ENCODE results near the gene MUL1. TPM values are rescaled to one million over a fixed set of nuclear protein-coding genes. Genes with fewer than 3 reads are reported as not detected.

Gene MUL1
- total and polyA plus RNA-seq, 2 of the 8 experiments (the other 6 are each of a cell fraction or from before 2014, with no cell fraction given), result 16.4 to 20.8 TPM

GRCh38 chr1:20551161-20551560 is 43.2 kb upstream of the MUL1 start:
- Histone ChIP-seq H3K9ac (replicated peaks in 1 of 4; ENCODE audit: extremely low read depth in 1 of 4, low read depth in 3 of 4, low read length in 3 of 4) (no peak overlapping the region), H3K4me2 (ENCODE audit: insufficient read depth in 1 of 2, low read depth in 2 of 2, low read length in 2 of 2) (peak overlapping the region in 1 of 2 experiments; percentile 64; a peak in 1 of 4 replicates), H3K4me1 (replicated peaks in 1 of 4; ENCODE audit: control insufficient read depth in 3 of 4, insufficient read depth in 4 of 4, low read length in 3 of 4) (peaks cover 0 to 21% (median 11%) of the 10 kb centered on the region in 4 experiments; a peak in 4 of 7 replicates), H3K56ac (replicated peaks; ENCODE audit: insufficient read length, low read depth, low read length) (no peak overlapping the region), H3K4ac (replicated peaks; ENCODE audit: insufficient read length, low read depth, low read length) (no peak overlapping the region), H3K14ac (ENCODE audit: insufficient read length) (no peak overlapping the region), H3K79me1 (ENCODE audit: low read depth, low read length) (no peaks in the 10 kb centered on the region), H4K5ac (ENCODE audit: insufficient read length, low read depth, low read length) (no peak overlapping the region), H3K79me2 (ENCODE audit: control insufficient read depth in 1 of 2, insufficient read depth in 2 of 2, low read length in 2 of 2) (no peaks in the 10 kb centered on the region), H3K23ac (ENCODE audit: insufficient read length) (no peak overlapping the region), H2BK15ac (ENCODE audit: low read length) (peak overlapping the region; percentile 37; the same call in 1 of the 2 replicates), H4K20me1 (replicated peaks in 1 of 2; ENCODE audit: control insufficient read depth in 1 of 2, insufficient read depth in 2 of 2, low read length in 2 of 2) (peaks cover 0 to 2% of the 10 kb centered on the region in 2 experiments), H3K23me2 (ENCODE audit: low read depth, low read length) (peaks cover 19% of the 10 kb centered on the region; the same call in 1 of the 2 replicates), H2BK5ac (ENCODE audit: low read depth, low read length) (no peak overlapping the region), H3K9me3 (ENCODE audit: insufficient read depth in 2 of 2, low read depth in 1 of 2, low read length in 1 of 2) (no peaks in the 10 kb centered on the region), H3K18ac (ENCODE audit: extremely low read depth, low read length) (no peak overlapping the region; the same call in 1 of the 2 replicates), H4K8ac (ENCODE audit: extremely low read depth, insufficient read depth, low read length) (no peak overlapping the region), H3K36me3 (ENCODE audit: control insufficient read depth in 2 of 4, insufficient read depth in 4 of 4, low read length in 3 of 4) (peaks cover 0 to 5% (median 0%) of the 10 kb centered on the region in 4 experiments; a peak in 1 of 8 replicates), H4K91ac (replicated peaks; ENCODE audit: insufficient read length, low read length) (no peak overlapping the region), H3K4me3 (ENCODE audit: extremely low read depth in 1 of 4, insufficient read depth in 2 of 4, low read depth in 3 of 4, low read length in 4 of 4) (no peak overlapping the region), H2BK20ac (ENCODE audit: low read length) (no peak overlapping the region), H2BK120ac (replicated peaks; ENCODE audit: low read depth, low read length) (no peak overlapping the region), H2AFZ (ENCODE audit: low read length) (no peak overlapping the region), H2AK5ac (ENCODE audit: low read depth, low read length) (no peak overlapping the region), H2BK12ac (ENCODE audit: low read depth, low read length) (no peak overlapping the region), H3K27ac (ENCODE audit: low read depth, low read length) (no peak overlapping the region), H3K27me3 (replicated peaks in 1 of 4; ENCODE audit: control insufficient read depth in 3 of 4, extremely low read depth in 1 of 4, insufficient read depth in 3 of 4, low read length in 3 of 4) (peaks cover 34 to 53% (median 52%) of the 10 kb centered on the region in 4 experiments)
- DNase-seq (ENCODE audit: low read depth in 1 of 2, low spot score in 2 of 2) (no peak), FAIRE-seq (no peak)
- TF ChIP-seq SP4 (IDR thresholded peaks at IDR 0.05; ENCODE audit: low read length) (no peak), MAX (IDR thresholded peaks at IDR 0.05) (no peak), RBBP5 (IDR thresholded peaks at IDR 0.05; ENCODE audit: borderline replicate concordance, low read depth, low read length) (no peak), SP2 (IDR thresholded peaks at IDR 0.05; ENCODE audit: low read length) (no peak), SIN3A (conservative IDR thresholded peaks at IDR 0.05 in 1 of 2, IDR thresholded peaks at IDR 0.05 in 1 of 2; ENCODE audit: low read depth in 1 of 2, low read length in 2 of 2) (no peak), POU5F1 (IDR thresholded peaks at IDR 0.05; ENCODE audit: low read depth, low read length) (no peak), NRF1 (IDR thresholded peaks at IDR 0.05; ENCODE audit: low read depth, low read length) (no peak), CBX8 (IDR thresholded peaks at IDR 0.05; ENCODE audit: borderline replicate concordance, low read depth, low read length) (no peak), SIRT6 (IDR thresholded peaks at IDR 0.05; ENCODE audit: low read length) (no peak)
- POLR2A ChIA-PET (ENCODE audit: partially characterized antibody), result interaction anchor here (2.3 kb wide), 1 partner anchor 110 kb away, joined by 5 read pairs; the partner anchor contains the start of gene DDOST
- 80% methylated on average over 3 of the region's 3 CpGs; no CpG with 5 or more reads in 1 of the 2 experiments for WGBS, 2 experiments (ENCODE audit: extremely low coverage in 1 of 2, insufficient coverage in 1 of 2, insufficient read length in 1 of 2, insufficient replicate concordance in 2 of 2, low coverage in 1 of 2, low lambda C conversion rate in 2 of 2, missing lambda C conversion rate in 1 of 2)
- CTCF ChIA-PET (ENCODE audit: partially characterized antibody), result interaction anchor here (0.7 to 1.9 kb wide), 4 partner anchors 17 to 81 kb away, joined by 3 to 7 read pairs (median 4); partner anchors contain the start of gene PINK1
